Measurements from ENCODE around the gene LRRC51.

DNA sequence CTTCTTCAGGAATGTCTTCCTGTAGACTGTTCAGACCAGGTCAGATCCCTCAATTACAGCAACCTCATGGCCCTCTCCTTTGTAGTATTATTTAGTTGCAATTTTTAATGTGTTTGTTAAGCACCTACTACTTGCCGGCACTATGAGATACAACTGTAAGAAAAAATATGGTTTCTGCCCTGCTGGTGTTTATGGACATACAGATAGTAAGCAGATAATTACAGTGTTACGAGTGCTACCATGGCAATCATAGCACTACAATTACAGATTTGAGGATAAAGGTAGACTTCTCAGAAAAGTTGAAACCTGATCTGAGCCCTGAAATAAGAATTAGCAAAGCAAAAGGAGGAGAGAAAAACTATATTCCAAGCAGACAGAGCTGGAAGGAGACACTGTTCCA lies 2.8 kb downstream of the LRRC51 start:
- TF ChIP-seq CTCF (IDR thresholded peaks at IDR 0.05) (no peak), SIN3A (IDR thresholded peaks at IDR 0.05; ENCODE audit: borderline replicate concordance, insufficient read depth, low read depth, low read length) (no peak), REST (IDR thresholded peaks at IDR 0.05; ENCODE audit: insufficient read depth in 1 of 2, low read depth in 2 of 2, low read length in 1 of 2) (no peak), POLR2AphosphoS5 (IDR thresholded peaks at IDR 0.05; ENCODE audit: low read depth, low read length) (no peak)
